ENCODE measurements around the gene C11orf65.

DNA sequence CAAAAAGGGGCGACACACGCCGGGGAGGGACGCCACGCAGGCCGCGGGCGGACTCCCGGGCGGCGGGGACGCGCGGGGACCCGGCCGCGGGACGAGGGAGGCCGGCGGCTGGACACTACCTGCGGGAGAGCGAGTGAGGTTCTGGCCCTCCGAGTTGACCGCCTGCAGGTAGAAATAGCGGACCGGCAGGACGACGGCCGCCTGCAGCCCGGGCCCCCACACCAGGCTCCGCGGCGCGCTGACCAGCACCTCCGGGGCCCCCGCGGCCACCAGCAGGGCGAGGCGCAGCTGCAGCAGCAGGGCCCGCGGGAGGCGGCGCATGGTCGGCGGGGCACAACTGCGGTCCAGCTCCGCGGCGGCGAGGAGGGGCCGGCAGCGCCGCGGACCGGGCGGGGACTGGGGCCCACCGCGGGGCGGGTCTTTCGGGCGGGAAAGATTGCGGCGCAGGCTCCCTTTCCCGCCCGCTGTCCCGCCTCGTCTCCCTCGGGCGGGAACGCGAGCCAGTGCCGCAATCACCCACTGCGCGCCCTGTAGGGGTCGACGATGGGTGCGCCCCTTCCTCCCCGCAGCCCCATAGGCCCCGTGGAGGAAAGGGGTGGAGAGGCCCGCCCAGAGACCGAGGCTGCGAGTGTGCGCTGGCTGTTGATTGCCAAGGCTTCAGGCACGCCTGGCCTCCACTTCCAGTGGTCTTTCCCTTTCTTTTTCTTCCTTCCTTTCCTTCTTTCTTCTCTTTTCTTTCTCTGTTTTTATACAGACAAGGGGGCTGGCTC lies 30.9 kb upstream of the C11orf65 start, which contains the start of gene POGLUT3:
- TF ChIP-seq ZNF292 (tag by site-specific recombination; IDR thresholded peaks at IDR 0.05; ENCODE audit: borderline replicate concordance, low read depth) (no peak), ZBTB1 (tag by site-specific recombination; IDR thresholded peaks at IDR 0.05) (no peak), ZNF280D (tag by site-specific recombination; IDR thresholded peaks at IDR 0.05) (0 out of 2 replicates have a peak, but pooled peaks have one; percentile 61)

Data from HEK293 (cell line).